Measurements from ENCODE around the gene CLEC4D.

DNA sequence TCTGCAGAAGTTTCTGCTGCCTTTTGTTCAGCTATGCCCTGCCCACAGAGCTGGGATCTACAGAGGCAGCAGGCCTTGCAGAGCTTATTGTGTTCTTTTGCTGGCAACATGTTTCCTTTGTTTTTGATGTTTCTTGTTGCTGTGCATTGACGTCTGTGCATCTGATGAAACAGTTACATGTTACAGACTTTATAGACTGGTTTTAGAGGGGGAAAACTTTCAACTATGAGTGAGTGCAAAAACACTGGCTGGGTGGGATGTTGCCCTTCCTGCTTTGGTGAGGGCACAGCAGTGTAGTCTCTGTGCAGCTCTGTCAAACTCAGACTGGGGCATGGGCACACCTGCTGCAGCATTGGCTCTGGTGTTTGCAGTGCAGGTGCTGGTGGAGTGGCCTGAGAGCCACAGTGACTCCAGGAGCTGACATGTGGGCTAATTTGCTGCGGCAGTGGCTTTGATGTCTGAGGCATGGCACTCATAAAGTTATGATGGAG is 30.7 kb upstream of the CLEC4D start:
- no peak for TF ChIP-seq EHF (CRISPR knock-in tag; IDR thresholded peaks at IDR 0.05)
- TF ChIP-seq EP300 (IDR thresholded peaks at IDR 0.05), result no peak
- no peak for TF ChIP-seq ZC3H11A (IDR thresholded peaks at IDR 0.05)
- TF ChIP-seq, protein P1, sequence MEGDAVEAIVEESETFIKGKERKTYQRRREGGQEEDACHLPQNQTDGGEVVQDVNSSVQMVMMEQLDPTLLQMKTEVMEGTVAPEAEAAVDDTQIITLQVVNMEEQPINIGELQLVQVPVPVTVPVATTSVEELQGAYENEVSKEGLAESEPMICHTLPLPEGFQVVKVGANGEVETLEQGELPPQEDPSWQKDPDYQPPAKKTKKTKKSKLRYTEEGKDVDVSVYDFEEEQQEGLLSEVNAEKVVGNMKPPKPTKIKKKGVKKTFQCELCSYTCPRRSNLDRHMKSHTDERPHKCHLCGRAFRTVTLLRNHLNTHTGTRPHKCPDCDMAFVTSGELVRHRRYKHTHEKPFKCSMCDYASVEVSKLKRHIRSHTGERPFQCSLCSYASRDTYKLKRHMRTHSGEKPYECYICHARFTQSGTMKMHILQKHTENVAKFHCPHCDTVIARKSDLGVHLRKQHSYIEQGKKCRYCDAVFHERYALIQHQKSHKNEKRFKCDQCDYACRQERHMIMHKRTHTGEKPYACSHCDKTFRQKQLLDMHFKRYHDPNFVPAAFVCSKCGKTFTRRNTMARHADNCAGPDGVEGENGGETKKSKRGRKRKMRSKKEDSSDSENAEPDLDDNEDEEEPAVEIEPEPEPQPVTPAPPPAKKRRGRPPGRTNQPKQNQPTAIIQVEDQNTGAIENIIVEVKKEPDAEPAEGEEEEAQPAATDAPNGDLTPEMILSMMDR (IDR thresholded peaks at IDR 0.05), result no peak
- no peak for TF ChIP-seq TP53 (CRISPR knock-in tag; IDR thresholded peaks at IDR 0.05)
- no peak for TF ChIP-seq CEBPB (IDR thresholded peaks at IDR 0.05)
